HepG2 (cell line): ENCODE measurements around the gene GOT2. TPM values are rescaled to one million over a fixed set of nuclear protein-coding genes. Genes with fewer than 3 reads are reported as not detected.

ENCODE experiments used
- ASH2L ChIP-seq: fragments of 300-600, 200-600 bp; sonication (generic); IDR thresholded peaks from 2 replicates; pipeline ENCODE4 v1.7.0; 2017; ENCODE audit warnings: low read depth, mild to moderate bottlenecking, moderate library complexity, mixed read lengths, low read length; ENCODE audit not compliant: insufficient read length
- ATF7-NPFF ChIP-seq: sonication (generic); formaldehyde crosslinking; IDR thresholded peaks from 2 replicates; pipeline ENCODE4 v1.8.1; 2023; ENCODE audit warnings: mild to moderate bottlenecking, low read depth, missing genetic modification reagents, moderate library complexity
- DPF2 ChIP-seq: sonication (generic); formaldehyde crosslinking; IDR thresholded peaks from 2 replicates; pipeline ENCODE4 v1.4.0; 2020; ENCODE audit warnings: mild to moderate bottlenecking, low read depth, missing genetic modification reagents, borderline replicate concordance
- KLF12 ChIP-seq: sonication (generic); formaldehyde crosslinking; IDR thresholded peaks from 2 replicates; pipeline ENCODE4 v1.4.0; 2020; ENCODE audit warnings: missing genetic modification reagents, borderline replicate concordance
- MED8 ChIP-seq: sonication (generic); formaldehyde crosslinking; IDR thresholded peaks from 2 replicates; pipeline ENCODE4 v1.8.1; 2023; ENCODE audit warnings: mild to moderate bottlenecking, missing genetic modification reagents; ENCODE audit not compliant: insufficient replicate concordance
- MYNN ChIP-seq: sonication (generic); formaldehyde crosslinking; IDR thresholded peaks from 2 replicates; pipeline ENCODE4 v1.4.0; 2020; ENCODE audit warnings: mild to moderate bottlenecking, low read depth, missing genetic modification reagents
- NAIF1 ChIP-seq: sonication (generic); formaldehyde crosslinking; IDR thresholded peaks from 2 replicates; pipeline ENCODE4 v1.5.0; 2020; ENCODE audit warnings: mild to moderate bottlenecking, missing genetic modification reagents, borderline replicate concordance
- NFIC ChIP-seq: IDR thresholded peaks from 2 replicates; pipeline ENCODE4 v1.6.1; 2012; ENCODE audit warnings: mild to moderate bottlenecking, low read length, inconsistent platforms
- NONO ChIP-seq, 2 experiments: fragments of 450-650 bp in 1 of 2; sonication (generic) in 1 of 2; formaldehyde crosslinking in 1 of 2; IDR thresholded peaks in 1 of 2; conservative IDR thresholded peaks in 1 of 2; 2 replicates each; pipeline versions ENCODE4 v1.6.1 to v1.8.0; 2017 to 2022; ENCODE audit warnings: mild to moderate bottlenecking in 1 of 2, missing genetic modification reagents in 1 of 2, moderate library complexity in 1 of 2
- RCOR2 ChIP-seq: IDR thresholded peaks from 2 replicates; pipeline ENCODE4 v1.6.1; 2016; ENCODE audit warnings: missing biosample characterization, missing genetic modification reagents
- RELA ChIP-seq: sonication (generic); formaldehyde crosslinking; IDR thresholded peaks from 2 replicates; pipeline ENCODE4 v1.4.0; 2020; ENCODE audit warnings: missing genetic modification reagents
- SNAI1 ChIP-seq: sonication (generic); formaldehyde crosslinking; IDR thresholded peaks from 2 replicates; pipeline ENCODE4 v1.5.0; 2020; ENCODE audit warnings: mild to moderate bottlenecking, missing genetic modification reagents, borderline replicate concordance
- SNAPC2 ChIP-seq: sonication (generic); formaldehyde crosslinking; IDR thresholded peaks from 2 replicates; pipeline ENCODE4 v1.8.1; 2022; ENCODE audit warnings: mild to moderate bottlenecking, missing genetic modification reagents
- SYNCRIP ChIP-seq: fragments of 200-400 bp; formaldehyde crosslinking; IDR thresholded peaks from 2 replicates; pipeline ENCODE4 v1.6.1; 2018; ENCODE audit warnings: mild to moderate bottlenecking, low read depth, low read length; ENCODE audit not compliant: insufficient read depth
- TAF1 ChIP-seq: sonication (generic); formaldehyde crosslinking; IDR thresholded peaks from 2 replicates; pipeline ENCODE4 v1.4.0; 2020; ENCODE audit warnings: missing genetic modification reagents
- TGIF2 ChIP-seq: IDR thresholded peaks from 2 replicates; pipeline ENCODE4 v1.6.1; 2016; ENCODE audit warnings: control low read depth, missing compliant biosample characterization
- ZBTB8A ChIP-seq: sonication (generic); formaldehyde crosslinking; IDR thresholded peaks from 2 replicates; pipeline ENCODE4 v1.4.0; 2020; ENCODE audit warnings: mild to moderate bottlenecking, low read depth, missing genetic modification reagents, borderline replicate concordance
- ZIK1 ChIP-seq: sonication (generic); formaldehyde crosslinking; IDR thresholded peaks from 2 replicates; pipeline ENCODE4 v1.5.0; 2020; ENCODE audit warnings: mild to moderate bottlenecking, low read depth, missing genetic modification reagents, borderline replicate concordance
- ZNF136 ChIP-seq: sonication (generic); formaldehyde crosslinking; IDR thresholded peaks from 2 replicates; pipeline ENCODE4 v1.8.1; 2022; ENCODE audit warnings: low read depth, mild to moderate bottlenecking, moderate library complexity, missing genetic modification reagents
- ZNF274 ChIP-seq: sonication (generic); formaldehyde crosslinking; IDR thresholded peaks from 2 replicates; pipeline ENCODE4 v1.5.1; 2020; ENCODE audit warnings: mild to moderate bottlenecking, missing genetic modification reagents
- ZNF326 ChIP-seq: sonication (generic); formaldehyde crosslinking; IDR thresholded peaks from 2 replicates; pipeline ENCODE4 v1.4.0; 2020; ENCODE audit warnings: missing genetic modification reagents, borderline replicate concordance
- ZNF441 ChIP-seq: sonication (generic); formaldehyde crosslinking; IDR thresholded peaks from 2 replicates; pipeline ENCODE4 v1.7.0; 2021; ENCODE audit warnings: missing genetic modification reagents, borderline replicate concordance
- ZNF570 ChIP-seq: sonication (generic); formaldehyde crosslinking; IDR thresholded peaks from 2 replicates; pipeline ENCODE4 v1.4.0; 2020; ENCODE audit warnings: mild to moderate bottlenecking, missing genetic modification reagents, borderline replicate concordance
- ZNF670 ChIP-seq: sonication (generic); formaldehyde crosslinking; IDR thresholded peaks from 2 replicates; pipeline ENCODE4 v1.8.0; 2022; ENCODE audit warnings: mild to moderate bottlenecking, missing genetic modification reagents, borderline replicate concordance
- ZNF713 ChIP-seq: sonication (generic); formaldehyde crosslinking; IDR thresholded peaks from 2 replicates; pipeline ENCODE4 v1.4.0; 2020; ENCODE audit warnings: mild to moderate bottlenecking, missing genetic modification reagents
- ZNF724P ChIP-seq: sonication (generic); formaldehyde crosslinking; IDR thresholded peaks from 2 replicates; pipeline ENCODE4 v1.8.0; 2022; ENCODE audit warnings: missing genetic modification reagents, borderline replicate concordance
- polyA plus RNA-seq, 8 experiments: library from polyadenylated mRNA; depleted of rRNA in 3 of 8; stranded (reverse) in 7 of 8; unstranded in 1 of 8; fragments of >200 nt; fragmentation: Illumina TruSeq in 4 of 8; extraction: Trizol in 4 of 8; gene quantifications; 2 replicates each; pipeline versions ENCODE4 v1.2.1 to v1.2.3, GENCODE V29; 2011 to 2016; ENCODE audit warnings: low read depth in 4 of 8, missing spikeins in 1 of 8, mixed read lengths in 1 of 8; ENCODE audit not compliant: insufficient read depth in 1 of 8
- total RNA-seq, 5 experiments: library from RNA; depleted of rRNA; stranded (reverse); fragments of >200 nt; fragmentation: Illumina TruSeq; extraction: Trizol; gene quantifications; 2 replicates each; pipeline ENCODE4 v1.2.3, GENCODE V29; 2016; ENCODE audit warnings: low read depth in 1 of 5
- TF ChIP-seq, protein P1 (sequence below): sonication (generic); formaldehyde crosslinking; IDR thresholded peaks from 2 replicates; pipeline ENCODE4 v1.8.1; 2022; ENCODE audit warnings: mild to moderate bottlenecking, missing genetic modification reagents
- TF ChIP-seq, protein P2 (sequence below): sonication (generic); formaldehyde crosslinking; IDR thresholded peaks from 2 replicates; pipeline ENCODE4 v1.5.0; 2020; ENCODE audit warnings: missing genetic modification reagents

GOT2 gene
- total and polyA plus RNA-seq, 2 of the 13 experiments (the other 11 are each of a cell fraction or from before 2014, with no cell fraction given): 32.6 to 121 TPM

DNA sequence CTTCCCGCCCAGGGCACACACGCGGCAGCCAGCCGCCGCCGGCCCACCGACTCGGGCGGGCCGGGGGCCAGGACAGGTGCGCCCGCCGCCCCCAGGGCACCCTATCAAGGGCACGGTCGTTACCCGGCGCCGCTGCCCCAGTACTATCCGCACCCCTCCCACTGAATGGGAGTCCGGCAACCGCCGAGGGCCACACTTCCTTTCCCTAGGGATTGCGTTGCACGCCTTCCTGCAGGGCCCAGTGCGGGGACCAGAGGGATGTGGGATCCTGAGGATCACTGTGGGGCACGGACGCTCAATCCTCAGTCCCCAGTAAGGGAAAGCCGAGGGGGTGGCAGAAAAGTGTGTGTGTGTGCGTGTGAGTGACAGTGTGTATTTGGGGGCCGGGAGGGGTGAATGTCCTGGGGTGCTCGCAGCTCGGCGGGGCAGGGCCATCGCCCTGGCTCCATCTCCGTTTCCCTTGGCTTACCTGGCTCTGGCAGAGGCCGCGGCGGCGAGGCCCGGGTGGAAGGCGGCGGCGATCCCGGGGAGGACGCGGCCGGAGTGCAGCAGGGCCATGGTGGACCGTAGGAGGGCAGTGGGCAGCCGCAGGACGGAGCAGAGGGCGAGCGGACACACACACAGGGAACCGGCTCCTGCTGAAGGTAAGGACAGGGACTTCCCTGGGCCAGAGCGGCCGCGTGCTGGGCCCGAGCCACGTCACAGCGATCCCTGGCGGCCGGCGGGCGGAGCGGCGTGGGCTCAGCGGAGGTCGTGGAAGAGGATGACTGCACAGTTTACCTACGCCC is at the start of gene GOT2 (continued):
- no peak for TF ChIP-seq ZNF570 (CRISPR knock-in tag)
- TF ChIP-seq MED8 (CRISPR knock-in tag): peak; percentile 81
- peak; percentile 91; the same call in 1 of the 2 replicates for TF ChIP-seq SNAI1 (CRISPR knock-in tag)
- TF ChIP-seq ZNF326 (CRISPR knock-in tag): no peak
- no peak; the same call in 1 of the 2 replicates for TF ChIP-seq ZNF136
- TF ChIP-seq ATF7-NPFF (CRISPR knock-in tag): peak; percentile 86
- TF ChIP-seq, protein P1, sequence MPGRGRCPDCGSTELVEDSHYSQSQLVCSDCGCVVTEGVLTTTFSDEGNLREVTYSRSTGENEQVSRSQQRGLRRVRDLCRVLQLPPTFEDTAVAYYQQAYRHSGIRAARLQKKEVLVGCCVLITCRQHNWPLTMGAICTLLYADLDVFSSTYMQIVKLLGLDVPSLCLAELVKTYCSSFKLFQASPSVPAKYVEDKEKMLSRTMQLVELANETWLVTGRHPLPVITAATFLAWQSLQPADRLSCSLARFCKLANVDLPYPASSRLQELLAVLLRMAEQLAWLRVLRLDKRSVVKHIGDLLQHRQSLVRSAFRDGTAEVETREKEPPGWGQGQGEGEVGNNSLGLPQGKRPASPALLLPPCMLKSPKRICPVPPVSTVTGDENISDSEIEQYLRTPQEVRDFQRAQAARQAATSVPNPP: no peak; the same call in 1 of the 2 replicates
- TF ChIP-seq, protein P2, sequence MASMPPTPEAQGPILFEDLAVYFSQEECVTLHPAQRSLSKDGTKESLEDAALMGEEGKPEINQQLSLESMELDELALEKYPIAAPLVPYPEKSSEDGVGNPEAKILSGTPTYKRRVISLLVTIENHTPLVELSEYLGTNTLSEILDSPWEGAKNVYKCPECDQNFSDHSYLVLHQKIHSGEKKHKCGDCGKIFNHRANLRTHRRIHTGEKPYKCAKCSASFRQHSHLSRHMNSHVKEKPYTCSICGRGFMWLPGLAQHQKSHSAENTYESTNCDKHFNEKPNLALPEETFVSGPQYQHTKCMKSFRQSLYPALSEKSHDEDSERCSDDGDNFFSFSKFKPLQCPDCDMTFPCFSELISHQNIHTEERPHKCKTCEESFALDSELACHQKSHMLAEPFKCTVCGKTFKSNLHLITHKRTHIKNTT (CRISPR knock-in tag): no peak
- TF ChIP-seq ZBTB8A (CRISPR knock-in tag): no peak
- TF ChIP-seq ZNF713: peak; percentile 98
- TF ChIP-seq NAIF1 (CRISPR knock-in tag): peak; percentile 86; the same call in 1 of the 2 replicates
- TF ChIP-seq MYNN (CRISPR knock-in tag): peak; percentile 49; the same call in 1 of the 2 replicates
- peak; percentile 97 for TF ChIP-seq TAF1
- peak; percentile 72; the same call in 1 of the 2 replicates for TF ChIP-seq ZIK1 (CRISPR knock-in tag)
- TF ChIP-seq ZNF670 (CRISPR knock-in tag): peak; percentile 97
- peak; percentile 77; the same call in 1 of the 2 replicates for TF ChIP-seq ZNF724P (CRISPR knock-in tag)
- TF ChIP-seq TGIF2 (CRISPR knock-in tag): peak; percentile 95
- peak; percentile 76 for TF ChIP-seq RCOR2 (CRISPR knock-in tag)
- no peak for TF ChIP-seq SYNCRIP
- peak; percentile 94 for TF ChIP-seq ASH2L
- peak; percentile 88 for TF ChIP-seq ZNF274 (CRISPR knock-in tag)
- no peak for TF ChIP-seq NFIC
- TF ChIP-seq RELA (CRISPR knock-in tag): peak; percentile 2; the same call in 1 of the 2 replicates
- peak; percentile 69; the same call in 1 of the 2 replicates for TF ChIP-seq SNAPC2 (CRISPR knock-in tag)
- no peak for TF ChIP-seq DPF2 (CRISPR knock-in tag)
- TF ChIP-seq KLF12: peak; percentile 96
- peak; percentile 86 for TF ChIP-seq ZNF441 (CRISPR knock-in tag)
- no peak for TF ChIP-seq NONO (IDR thresholded peaks at IDR 0.05)
- peak; percentile 99 for TF ChIP-seq NONO (CRISPR knock-in tag; conservative IDR thresholded peaks at IDR 0.05)
